Measurements from ENCODE around the gene B9D1.

DNA sequence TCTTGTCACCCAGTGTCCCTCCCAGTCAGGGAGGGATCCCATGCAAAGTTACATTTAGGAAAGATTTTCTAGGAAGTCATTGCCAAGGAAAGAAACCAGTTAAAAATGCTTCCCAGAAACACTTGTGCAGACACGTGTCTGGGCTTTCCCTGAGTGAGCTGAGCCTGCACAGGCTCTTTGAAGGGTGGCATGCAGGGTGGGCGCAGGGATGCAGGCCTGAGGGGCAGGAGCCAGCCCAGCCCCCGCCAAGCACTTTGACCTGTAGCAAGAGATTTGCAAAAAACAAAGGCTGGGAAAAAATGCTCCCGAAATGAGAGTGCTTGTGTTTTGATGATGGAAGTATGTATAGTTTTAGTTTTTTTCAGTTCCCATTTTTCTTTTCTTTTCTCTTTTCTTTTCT lies 52.4 kb downstream of the B9D1 start:
- TF ChIP-seq, protein P1, sequence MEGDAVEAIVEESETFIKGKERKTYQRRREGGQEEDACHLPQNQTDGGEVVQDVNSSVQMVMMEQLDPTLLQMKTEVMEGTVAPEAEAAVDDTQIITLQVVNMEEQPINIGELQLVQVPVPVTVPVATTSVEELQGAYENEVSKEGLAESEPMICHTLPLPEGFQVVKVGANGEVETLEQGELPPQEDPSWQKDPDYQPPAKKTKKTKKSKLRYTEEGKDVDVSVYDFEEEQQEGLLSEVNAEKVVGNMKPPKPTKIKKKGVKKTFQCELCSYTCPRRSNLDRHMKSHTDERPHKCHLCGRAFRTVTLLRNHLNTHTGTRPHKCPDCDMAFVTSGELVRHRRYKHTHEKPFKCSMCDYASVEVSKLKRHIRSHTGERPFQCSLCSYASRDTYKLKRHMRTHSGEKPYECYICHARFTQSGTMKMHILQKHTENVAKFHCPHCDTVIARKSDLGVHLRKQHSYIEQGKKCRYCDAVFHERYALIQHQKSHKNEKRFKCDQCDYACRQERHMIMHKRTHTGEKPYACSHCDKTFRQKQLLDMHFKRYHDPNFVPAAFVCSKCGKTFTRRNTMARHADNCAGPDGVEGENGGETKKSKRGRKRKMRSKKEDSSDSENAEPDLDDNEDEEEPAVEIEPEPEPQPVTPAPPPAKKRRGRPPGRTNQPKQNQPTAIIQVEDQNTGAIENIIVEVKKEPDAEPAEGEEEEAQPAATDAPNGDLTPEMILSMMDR (IDR thresholded peaks at IDR 0.05; ENCODE audit: low read depth, low read length, poor library complexity, severe bottlenecking), result no peak
- TF ChIP-seq EZH2phosphoT487 (IDR thresholded peaks at IDR 0.05; ENCODE audit: borderline replicate concordance, low read length), result no peak
